Kidney (tissue), 14 donors: ENCODE results near the gene CCNG2. TPM values are rescaled to one million over a fixed set of nuclear protein-coding genes. Genes with fewer than 3 reads are reported as not detected.

ENCODE experiments used
- DNase-seq, 5 donors: peaks; one replicate each; pipeline ENCODE4 v3.0.0-alpha.2; 2013 to 2020
- FAIRE-seq: peaks from 2 replicates; lab custom pipeline; 2012; peaks lifted over from hg19 to GRCh38; lab: Jason Lieb, UNC
- H3K27ac ChIP-seq, 2 donors: one replicate each; pipeline ENCODE4 v1.7.0; 2013; ENCODE audit warnings: low read depth in 2 of 2, low read length in 2 of 2, inconsistent platforms in 1 of 2
- H3K27me3 ChIP-seq: one replicate; pipeline ENCODE4 v1.7.1; 2013; ENCODE audit warnings: low read length, inconsistent platforms; ENCODE audit not compliant: control insufficient read depth, insufficient read depth
- H3K36me3 ChIP-seq, 3 donors: one replicate each; pipeline versions ENCODE4 v1.7.0 to v1.7.1; 2013; ENCODE audit warnings: low read length in 3 of 3, control low read depth in 1 of 3, inconsistent platforms in 1 of 3; ENCODE audit not compliant: insufficient read depth in 3 of 3, control insufficient read depth in 2 of 3
- H3K4me1 ChIP-seq, 3 donors: one replicate each; pipeline versions ENCODE4 v1.7.0 to v1.7.1; 2013; ENCODE audit warnings: low read length in 3 of 3, inconsistent platforms in 1 of 3, low read depth in 1 of 3; ENCODE audit not compliant: control insufficient read depth in 2 of 3, insufficient read depth in 2 of 3
- H3K4me3 ChIP-seq, 3 donors: one replicate each; pipeline versions ENCODE4 v1.7.0 to v1.8.1; 2013; ENCODE audit warnings: low read length in 3 of 3, control low read depth in 1 of 3, inconsistent platforms in 1 of 3
- H3K9ac ChIP-seq, 3 donors: one replicate each; pipeline versions ENCODE4 v1.7.0 to v1.7.1; 2013; ENCODE audit warnings: low read length in 3 of 3, control low read depth in 1 of 3, inconsistent platforms in 1 of 3
- H3K9me3 ChIP-seq, 3 donors: one replicate each; pipeline versions ENCODE4 v1.7.0 to v1.7.1; 2013; ENCODE audit warnings: low read length in 3 of 3, control low read depth in 1 of 3, inconsistent platforms in 1 of 3; ENCODE audit not compliant: control insufficient read depth in 2 of 3, insufficient read depth in 1 of 3
- intact Hi-C: fragments of 100-400 bp; cut with DNase I; formaldehyde crosslinking; loops from one replicate; pipeline ENCODE4 v1.11.1; 2022
- polyA plus RNA-seq: library from polyadenylated mRNA; stranded (reverse); fragments of 350-450 nt; fragmentation: Illumina TruSeq; extraction: RNeasy Lipid Tissue Mini Kit (QIAGEN cat#74804); gene quantifications from one replicate; pipeline ENCODE4 v1.2.3, GENCODE V29; 2014; ENCODE audit warnings: low read depth, low replicate concordance; ENCODE audit not compliant: insufficient read depth
- total RNA-seq: library from RNA; stranded (reverse); fragmentation: NEBNext Ultra II Directional; extraction: Animal tissue kit (Norgen Biotek cat#: 25700); gene quantifications from one replicate; pipeline ENCODE4 v1.2.1, GENCODE V29; 2021
- TF ChIP-seq, protein P1 (sequence below): IDR thresholded peaks from 3 replicates; pipeline ENCODE4 v1.5.1; 2012; ENCODE audit warnings: mild to moderate bottlenecking, moderate library complexity, borderline replicate concordance; ENCODE audit not compliant: insufficient read depth; ENCODE audit errors: extremely low read depth
- donor health status: control.
- donor health status: control.
- donor health status: control.
- donor health status: control.
- donor health status: control.
- donor health status: DM: yes; HTN: yes; CAD: no.
- donor health status: Normal renal cell carcinoma (clear cell type).

The CCNG2 gene
- total and polyA plus RNA-seq, 2 donors from 2014 or later, result 26.4 to 75.8 TPM

DNA sequence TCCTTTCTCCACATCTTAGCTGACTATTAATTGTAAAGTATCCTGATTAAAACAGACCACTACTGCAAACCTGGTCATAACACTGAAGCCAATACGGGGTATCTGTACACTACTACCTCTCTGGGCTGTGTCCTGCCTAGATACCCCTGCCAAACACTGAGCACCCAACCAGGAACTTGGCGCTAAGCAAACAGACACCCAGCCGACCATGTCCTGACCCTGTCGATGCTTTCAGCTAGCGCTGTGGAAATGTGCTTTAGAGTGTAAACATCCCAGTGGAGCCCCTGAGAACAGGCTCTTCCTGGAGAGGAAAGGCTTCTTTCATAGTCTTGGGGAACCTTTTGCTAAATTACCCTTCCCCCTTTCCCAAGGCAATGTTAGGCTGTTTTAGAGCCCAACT, 52.9 kb downstream of the CCNG2 start:
- TF ChIP-seq, protein P1, sequence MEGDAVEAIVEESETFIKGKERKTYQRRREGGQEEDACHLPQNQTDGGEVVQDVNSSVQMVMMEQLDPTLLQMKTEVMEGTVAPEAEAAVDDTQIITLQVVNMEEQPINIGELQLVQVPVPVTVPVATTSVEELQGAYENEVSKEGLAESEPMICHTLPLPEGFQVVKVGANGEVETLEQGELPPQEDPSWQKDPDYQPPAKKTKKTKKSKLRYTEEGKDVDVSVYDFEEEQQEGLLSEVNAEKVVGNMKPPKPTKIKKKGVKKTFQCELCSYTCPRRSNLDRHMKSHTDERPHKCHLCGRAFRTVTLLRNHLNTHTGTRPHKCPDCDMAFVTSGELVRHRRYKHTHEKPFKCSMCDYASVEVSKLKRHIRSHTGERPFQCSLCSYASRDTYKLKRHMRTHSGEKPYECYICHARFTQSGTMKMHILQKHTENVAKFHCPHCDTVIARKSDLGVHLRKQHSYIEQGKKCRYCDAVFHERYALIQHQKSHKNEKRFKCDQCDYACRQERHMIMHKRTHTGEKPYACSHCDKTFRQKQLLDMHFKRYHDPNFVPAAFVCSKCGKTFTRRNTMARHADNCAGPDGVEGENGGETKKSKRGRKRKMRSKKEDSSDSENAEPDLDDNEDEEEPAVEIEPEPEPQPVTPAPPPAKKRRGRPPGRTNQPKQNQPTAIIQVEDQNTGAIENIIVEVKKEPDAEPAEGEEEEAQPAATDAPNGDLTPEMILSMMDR, result no peak
- peak in 3 of 5 donors; percentile 6 to 27 (median 9) for DNase-seq
- Histone ChIP-seq H3K36me3 (no peaks in the 10 kb centered on the region), H3K4me3 (no peak overlapping the region), H3K27me3 (no peaks in the 10 kb centered on the region), H3K27ac (no peak overlapping the region), H3K4me1 (no peaks in the 10 kb centered on the region), H3K9me3 (no peaks in the 10 kb centered on the region), H3K9ac (no peak overlapping the region)
- intact Hi-C loops, result no loop called here
- FAIRE-seq, result no peak

DNA sequence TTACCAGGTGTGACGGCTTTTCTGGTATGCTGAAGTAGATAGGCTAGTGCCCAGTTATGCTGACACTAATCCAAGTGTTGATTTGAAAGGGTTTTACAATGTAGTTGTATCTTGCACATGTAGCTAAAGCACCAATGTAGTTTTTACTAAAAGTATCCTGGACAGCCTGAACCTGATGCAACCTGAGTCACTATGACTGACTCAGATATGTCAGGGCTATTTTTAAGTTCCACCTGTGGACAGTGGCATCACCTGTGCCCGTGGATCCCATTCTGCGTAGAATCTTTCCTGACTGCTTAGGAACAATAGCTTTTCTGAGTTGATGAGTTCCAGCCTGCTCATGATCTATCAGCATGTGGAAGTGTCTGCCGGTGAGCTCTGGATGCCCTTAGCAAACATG, 58.1 kb downstream of the CCNG2 start:
- no peak overlapping the region for H3K27ac ChIP-seq
- TF ChIP-seq, protein P1, result no peak
- no peaks in the 10 kb centered on the region for H3K36me3 ChIP-seq
- no peak overlapping the region for H3K9ac ChIP-seq
- no peak overlapping the region for H3K4me3 ChIP-seq
- no peaks in the 10 kb centered on the region for H3K27me3 ChIP-seq
- intact Hi-C loops, result no loop called here
- no peaks in the 10 kb centered on the region for H3K4me1 ChIP-seq
- DNase-seq (no peak), FAIRE-seq (no peak)
- H3K9me3 ChIP-seq, result no peaks in the 10 kb centered on the region

DNA sequence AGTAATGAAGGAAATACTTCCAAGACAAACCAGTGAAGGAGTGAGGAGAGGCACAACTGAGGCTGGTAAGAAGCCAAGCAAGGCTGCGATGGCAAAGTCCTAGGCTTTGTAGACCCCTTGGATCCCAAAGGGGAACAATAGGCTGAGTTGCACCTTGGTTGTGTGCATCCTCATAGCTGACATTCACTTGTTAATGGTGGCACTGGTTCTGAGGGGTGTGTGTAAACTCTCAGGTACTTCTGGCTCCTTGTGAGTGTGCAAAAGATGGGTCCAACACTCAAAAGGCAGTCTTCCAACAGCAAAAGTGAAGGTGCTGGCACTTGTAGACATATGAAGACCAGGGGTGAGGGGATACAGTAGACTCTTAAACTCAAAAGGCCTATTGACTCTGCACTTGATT, 60.5 kb downstream of the CCNG2 start:
- no peak overlapping the region for H3K27ac ChIP-seq
- no peaks in the 10 kb centered on the region for H3K36me3 ChIP-seq
- TF ChIP-seq, protein P1, result no peak
- H3K9ac ChIP-seq, result no peak overlapping the region
- H3K9me3 ChIP-seq, result no peaks in the 10 kb centered on the region
- H3K27me3 ChIP-seq, result no peaks in the 10 kb centered on the region
- no peak for DNase-seq
- intact Hi-C loops, result no loop called here
- H3K4me1 ChIP-seq, result no peaks in the 10 kb centered on the region
- FAIRE-seq, result no peak
- H3K4me3 ChIP-seq, result no peak overlapping the region

DNA sequence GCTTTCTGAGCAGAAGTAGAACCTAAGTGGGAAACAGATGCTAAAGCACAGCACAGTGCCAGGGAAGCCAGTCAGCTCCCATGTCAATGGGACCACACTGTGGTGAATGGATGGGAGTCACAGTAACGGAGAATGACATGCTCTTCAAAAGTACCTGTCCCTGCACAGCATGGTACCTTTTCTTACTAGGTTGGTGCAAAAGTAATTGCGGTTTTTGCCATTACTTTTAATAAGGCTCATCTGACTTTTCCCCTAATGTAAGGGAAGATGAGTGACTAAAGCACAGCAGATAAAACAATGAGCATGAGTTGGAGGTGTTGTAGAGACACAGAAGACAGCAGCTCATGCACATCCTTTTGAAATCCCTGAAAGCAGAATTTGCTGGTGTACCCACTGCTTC, 62.3 kb downstream of the CCNG2 start:
- intact Hi-C loops, result no loop called here
- Histone ChIP-seq H3K4me3 (no peak overlapping the region), H3K4me1 (no peaks in the 10 kb centered on the region), H3K9ac (no peak overlapping the region), H3K27ac (no peak overlapping the region), H3K36me3 (no peaks in the 10 kb centered on the region), H3K9me3 (no peaks in the 10 kb centered on the region), H3K27me3 (no peaks in the 10 kb centered on the region)
- DNase-seq, result no peak
- FAIRE-seq, result no peak
- TF ChIP-seq, protein P1, result no peak
